ENCODE measurements around the gene SDCCAG8. TPM values are rescaled to one million over a fixed set of nuclear protein-coding genes. Genes with fewer than 3 reads are reported as not detected.

Gene SDCCAG8
- total RNA-seq, 2 donors from 2014 or later: 18.4 to 18.8 TPM

- H3K4me3 ChIP-seq: no peak overlapping the region
- no peaks in the 10 kb centered on the region for H3K36me3 ChIP-seq
- H3K9ac ChIP-seq (ENCODE audit: low read depth in 2 of 2, low read length in 2 of 2): no peak overlapping the region
- no peak overlapping the region for H3K27ac ChIP-seq
- H3K4me1 ChIP-seq: no peaks in the 10 kb centered on the region
- TF ChIP-seq, protein P1, sequence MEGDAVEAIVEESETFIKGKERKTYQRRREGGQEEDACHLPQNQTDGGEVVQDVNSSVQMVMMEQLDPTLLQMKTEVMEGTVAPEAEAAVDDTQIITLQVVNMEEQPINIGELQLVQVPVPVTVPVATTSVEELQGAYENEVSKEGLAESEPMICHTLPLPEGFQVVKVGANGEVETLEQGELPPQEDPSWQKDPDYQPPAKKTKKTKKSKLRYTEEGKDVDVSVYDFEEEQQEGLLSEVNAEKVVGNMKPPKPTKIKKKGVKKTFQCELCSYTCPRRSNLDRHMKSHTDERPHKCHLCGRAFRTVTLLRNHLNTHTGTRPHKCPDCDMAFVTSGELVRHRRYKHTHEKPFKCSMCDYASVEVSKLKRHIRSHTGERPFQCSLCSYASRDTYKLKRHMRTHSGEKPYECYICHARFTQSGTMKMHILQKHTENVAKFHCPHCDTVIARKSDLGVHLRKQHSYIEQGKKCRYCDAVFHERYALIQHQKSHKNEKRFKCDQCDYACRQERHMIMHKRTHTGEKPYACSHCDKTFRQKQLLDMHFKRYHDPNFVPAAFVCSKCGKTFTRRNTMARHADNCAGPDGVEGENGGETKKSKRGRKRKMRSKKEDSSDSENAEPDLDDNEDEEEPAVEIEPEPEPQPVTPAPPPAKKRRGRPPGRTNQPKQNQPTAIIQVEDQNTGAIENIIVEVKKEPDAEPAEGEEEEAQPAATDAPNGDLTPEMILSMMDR (IDR thresholded peaks at IDR 0.05): no peak
- DNase-seq: no peak
- intact Hi-C loops (cut with DNase I): loop anchor here (10.0 kb wide), 1 partner anchor 666 kb away; no protein-coding TSS in a partner anchor
- no peaks in the 10 kb centered on the region for H3K27me3 ChIP-seq
- H3K9me3 ChIP-seq: no peaks in the 10 kb centered on the region
These were observed 93.3 kb downstream of the SDCCAG8 start for GRCh38 chr1:243349128-243349527.

DNA sequence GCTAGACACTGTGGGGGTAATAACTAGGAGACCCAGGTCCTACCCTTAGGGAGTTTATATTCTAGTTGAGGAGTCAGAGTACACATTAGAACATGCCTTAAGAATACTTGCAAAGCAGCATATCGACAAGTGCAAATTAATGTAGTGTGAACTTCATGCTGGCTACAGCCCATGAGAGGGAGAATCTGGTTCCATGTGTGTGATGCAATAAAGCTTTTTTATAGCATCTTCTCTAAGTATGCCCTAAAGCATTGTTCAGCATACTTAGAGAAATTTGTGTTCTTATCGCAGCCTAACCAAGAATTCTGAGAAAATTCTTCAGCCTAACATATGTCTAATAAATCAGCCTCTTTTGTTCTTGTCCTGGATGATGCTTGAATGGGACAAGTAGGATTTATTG is 95.5 kb downstream of the SDCCAG8 start:
- no peak overlapping the region for H3K4me3 ChIP-seq
- no peak overlapping the region for H3K9ac ChIP-seq (ENCODE audit: low read depth in 2 of 2, low read length in 2 of 2)
- no peaks in the 10 kb centered on the region for H3K4me1 ChIP-seq
- intact Hi-C loops (cut with DNase I): no loop called here
- no peaks in the 10 kb centered on the region for H3K9me3 ChIP-seq
- H3K27ac ChIP-seq: no peak overlapping the region
- TF ChIP-seq, protein P1 (IDR thresholded peaks at IDR 0.05): no peak
- H3K36me3 ChIP-seq: no peaks in the 10 kb centered on the region
- H3K27me3 ChIP-seq: no peaks in the 10 kb centered on the region
- no peak for DNase-seq

- no peaks in the 10 kb centered on the region for H3K4me1 ChIP-seq
These were observed 98.8 kb downstream of the SDCCAG8 start for GRCh38 chr1:243354511-243355153.

GRCh38 chr1:243363832-243364231 is 108.0 kb downstream of the SDCCAG8 start:
- Histone ChIP-seq H3K9ac (ENCODE audit: low read depth in 2 of 2, low read length in 2 of 2) (no peak overlapping the region), H3K4me3 (no peak overlapping the region), H3K27me3 (no peaks in the 10 kb centered on the region), H3K27ac (no peak overlapping the region), H3K4me1 (no peaks in the 10 kb centered on the region), H3K36me3 (no peaks in the 10 kb centered on the region), H3K9me3 (no peaks in the 10 kb centered on the region)
- TF ChIP-seq, protein P1 (IDR thresholded peaks at IDR 0.05): no peak
- no peak for DNase-seq
- intact Hi-C loops (cut with DNase I): no loop called here

More at GRCh38 chr1:243354511-243355153, 98.8 kb downstream of the SDCCAG8 start:
- Histone ChIP-seq H3K9ac (ENCODE audit: low read depth in 2 of 2, low read length in 2 of 2) (no peak overlapping the region), H3K27me3 (no peaks in the 10 kb centered on the region), H3K9me3 (no peaks in the 10 kb centered on the region), H3K36me3 (no peaks in the 10 kb centered on the region), H3K27ac (no peak overlapping the region), H3K4me3 (no peak overlapping the region)
- DNase-seq: no peak
- intact Hi-C loops (cut with DNase I): no loop called here
- TF ChIP-seq, protein P1 (IDR thresholded peaks at IDR 0.05): no peak

DNA sequence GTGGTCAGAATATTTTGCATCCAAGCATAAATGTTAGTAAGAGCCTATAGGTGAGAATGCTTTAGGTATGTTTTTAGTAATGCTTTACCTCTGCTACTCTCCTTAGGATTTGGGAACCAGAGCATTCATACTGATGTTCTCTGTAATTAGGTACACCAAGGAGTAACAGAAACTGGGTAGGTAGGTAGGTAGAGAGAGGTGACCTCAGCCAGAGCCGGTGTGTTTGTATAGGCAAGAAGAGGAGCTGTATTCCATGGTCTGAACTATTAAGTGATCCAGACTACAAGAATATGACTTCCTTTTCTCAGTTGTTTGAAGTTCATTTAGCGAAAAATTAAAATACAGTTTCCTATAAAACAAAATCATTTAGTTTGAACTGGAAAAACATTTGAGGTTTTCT is 108.5 kb downstream of the SDCCAG8 start:
- DNase-seq: no peak
- Histone ChIP-seq H3K36me3 (no peaks in the 10 kb centered on the region), H3K4me1 (no peaks in the 10 kb centered on the region), H3K27me3 (no peaks in the 10 kb centered on the region), H3K9ac (ENCODE audit: low read depth in 2 of 2, low read length in 2 of 2) (no peak overlapping the region), H3K4me3 (no peak overlapping the region), H3K27ac (no peak overlapping the region), H3K9me3 (no peaks in the 10 kb centered on the region)
- intact Hi-C loops (cut with DNase I): no loop called here
- TF ChIP-seq, protein P1 (IDR thresholded peaks at IDR 0.05): no peak
